GM12878 (cell line): ENCODE measurements around the gene CAT. TPM values are rescaled to one million over a fixed set of nuclear protein-coding genes. Genes with fewer than 3 reads are reported as not detected.

Experiments used
- ATAC-seq: fragments of 200-7000 bp; cut with Tn5 transposase; 3 replicates; pipeline ENCODE4 v1.9.1; 2020; ENCODE audit warnings: mild to moderate bottlenecking, moderate library complexity
- BruUV-seq: library from RNA; stranded (reverse); fragments of 400-500 nt; replicated peaks from 2 replicates; lab custom pipeline; 2021; lab: Mats Ljungman, UMichigan
- CTCF ChIA-PET: fragments of 300-600 bp; sonication (Branson Sonifier 250); formaldehyde crosslinking; extraction: SDS; loops from one replicate; lab custom pipeline; 2021; ENCODE audit warnings: inconsistent platforms; lab: Yijun Ruan, JAX
- POLR2A ChIA-PET: fragments of 350-600 bp; formaldehyde crosslinking; extraction: SDS; loops from one replicate; lab custom pipeline; 2021; ENCODE audit warnings: inconsistent platforms; lab: Charles Lee
- RAD21 ChIA-PET: fragments of 300-600 bp; sonication (Branson Sonifier 250); formaldehyde crosslinking; loops from one replicate; lab custom pipeline; 2023; ENCODE audit warnings: antibody characterized with exemption; ENCODE audit not compliant: unreplicated experiment; lab: Charles Lee
- SMC1A ChIA-PET: fragments of 300-600 bp; sonication (Branson Sonifier 250); formaldehyde crosslinking; loops from one replicate; lab custom pipeline; 2023; ENCODE audit not compliant: unreplicated experiment, uncharacterized antibody; lab: Charles Lee
- DNase-seq: peaks from one replicate; pipeline ENCODE4 v3.0.0-alpha.2; 2011; ENCODE audit warnings: low read depth, low spot score
- FAIRE-seq: peaks from 3 replicates; lab custom pipeline; 2011; peaks lifted over from hg19 to GRCh38; lab: Jason Lieb, UNC
- H2AFZ ChIP-seq: 2 replicates; pipeline ENCODE4 v1.6.0; 2011; ENCODE audit warnings: low read depth, low read length, control low read depth; ENCODE audit not compliant: control insufficient read depth
- H3K27ac ChIP-seq: 2 replicates; pipeline ENCODE4 v1.5.1; 2011; ENCODE audit warnings: control low read depth; ENCODE audit not compliant: control insufficient read depth, insufficient read depth
- H3K27me3 ChIP-seq, 2 experiments: replicated peaks in 1 of 2; 2 replicates each; pipeline versions ENCODE4 v1.6.0 to v1.6.1; 2011; ENCODE audit warnings: low read length in 1 of 2; ENCODE audit not compliant: control insufficient read depth in 2 of 2, insufficient read depth in 2 of 2
- H3K36me3 ChIP-seq, 2 experiments: 2 replicates each; pipeline ENCODE4 v1.5.1; 2011; ENCODE audit warnings: low read length in 1 of 2; ENCODE audit not compliant: control insufficient read depth in 2 of 2, insufficient read depth in 2 of 2
- H3K4me1 ChIP-seq: 2 replicates; pipeline ENCODE4 v1.6.1; 2011; ENCODE audit warnings: mild to moderate bottlenecking, low read length, moderate library complexity, mixed read lengths; ENCODE audit not compliant: control insufficient read depth, insufficient read depth
- H3K4me2 ChIP-seq: 2 replicates; pipeline ENCODE4 v1.6.0; 2011; ENCODE audit warnings: control low read depth; ENCODE audit not compliant: control insufficient read depth, insufficient read depth
- H3K4me3 ChIP-seq: fragments of 200-600 bp; sonication (generic); 2 replicates; pipeline ENCODE4 v1.5.1; 2016
- H3K79me2 ChIP-seq: 2 replicates; pipeline ENCODE4 v1.6.0; 2011; ENCODE audit warnings: low read length; ENCODE audit not compliant: control insufficient read depth, insufficient read depth
- H3K9ac ChIP-seq: 2 replicates; pipeline ENCODE4 v1.8.0; 2011; ENCODE audit warnings: low read length, control low read depth, mixed read lengths; ENCODE audit not compliant: control insufficient read depth, insufficient read depth
- H3K9me3 ChIP-seq: replicated peaks from 3 replicates; pipeline ENCODE4 v1.5.1; 2011; ENCODE audit warnings: mild to moderate bottlenecking, low read length; ENCODE audit not compliant: control insufficient read depth, insufficient read depth
- H4K20me1 ChIP-seq: 2 replicates; pipeline ENCODE4 v1.6.0; 2011; ENCODE audit not compliant: control insufficient read depth, insufficient read depth
- BHLHE40 ChIP-seq, 2 experiments: fragments of 450-650 bp in 1 of 2; IDR thresholded peaks; 2 replicates each; pipeline ENCODE4 v1.6.1; 2011 to 2017; ENCODE audit warnings: low read depth in 2 of 2, borderline replicate concordance in 1 of 2, improper control_type of control experiment in 1 of 2, low read length in 1 of 2, mild to moderate bottlenecking in 1 of 2
- NFIC ChIP-seq: IDR thresholded peaks from 2 replicates; pipeline ENCODE4 v1.6.1; 2012; ENCODE audit warnings: low read depth, mild to moderate bottlenecking, inconsistent platforms, low read length, moderate library complexity
- PAX5 ChIP-seq: IDR thresholded peaks from 2 replicates; pipeline ENCODE4 v1.6.1; 2011; ENCODE audit warnings: low read depth, low read length, borderline replicate concordance
- RUNX3 ChIP-seq: IDR thresholded peaks from 2 replicates; pipeline ENCODE4 v1.6.1; 2012; ENCODE audit warnings: low read length, inconsistent platforms
- SREBF1 ChIP-seq: IDR thresholded peaks from 2 replicates; pipeline ENCODE4 v1.6.1; 2012; ENCODE audit warnings: mild to moderate bottlenecking, low read length
- TBL1XR1 ChIP-seq: IDR thresholded peaks from 2 replicates; pipeline ENCODE4 v1.6.1; 2012; ENCODE audit warnings: low read depth, low read length, improper control_type of control experiment
- WGBS: methylation state at CpG from one replicate; pipeline ENCODE4 v1.1.6; 2016; ENCODE audit warnings: low lambda C conversion rate; ENCODE audit not compliant: insufficient replicate concordance, insufficient coverage; ENCODE audit errors: missing lambda C conversion rate; 5-methylcytosine and 5-hydroxymethylcytosine counted together
- in situ Hi-C: fragments of 300-500 bp; cut with MboI; formaldehyde crosslinking; loops from 9 replicates; pipeline ENCODE4 v1.14.3; 2018; ENCODE audit warnings: mixed read lengths
- intact Hi-C: fragments of 100-400 bp; cut with micrococcal nuclease; formaldehyde crosslinking; loops from one replicate; pipeline ENCODE4 v1.14.2; 2022; ENCODE audit not compliant: unreplicated experiment
- polyA plus RNA-seq, 11 experiments: library from polyadenylated mRNA; depleted of rRNA in 4 of 11; unstranded in 6 of 11; stranded (reverse) in 5 of 11; fragments of >200 nt; fragmentation: Nextera tagmentation in 4 of 11; fragmentation: Illumina TruSeq in 1 of 11; extraction: Ambion mirVana in 4 of 11; extraction: Trizol in 1 of 11; gene quantifications; 1 replicate in 1 of 11; 2 replicates in 10 of 11; pipeline versions ENCODE4 v1.2.1 to v1.2.3, GENCODE V29; 2011 to 2016; ENCODE audit warnings: inconsistent platforms in 2 of 11, missing spikeins in 2 of 11, low read depth in 1 of 11
- total RNA-seq, 4 experiments: library from RNA; depleted of rRNA in 3 of 4; stranded (reverse); fragments of >200 nt in 3 of 4; fragmentation: Illumina TruSeq in 1 of 4; extraction: Trizol in 1 of 4; gene quantifications; 2 replicates each; pipeline versions ENCODE4 v1.2.1 to v1.2.3, GENCODE V29; 2013 to 2021
- TF ChIP-seq, protein P1 (sequence below): fragments of 450-650 bp; IDR thresholded peaks from 2 replicates; pipeline ENCODE4 v1.6.1; 2017; ENCODE audit warnings: mild to moderate bottlenecking, low read depth, inconsistent platforms; ENCODE audit not compliant: poor library complexity, severe bottlenecking

Gene CAT
- total and polyA plus RNA-seq, 10 of the 15 experiments (the other 5 are each of a cell fraction or from before 2014, with no cell fraction given): 22.4 to 71.3 (median 33.6) TPM

DNA sequence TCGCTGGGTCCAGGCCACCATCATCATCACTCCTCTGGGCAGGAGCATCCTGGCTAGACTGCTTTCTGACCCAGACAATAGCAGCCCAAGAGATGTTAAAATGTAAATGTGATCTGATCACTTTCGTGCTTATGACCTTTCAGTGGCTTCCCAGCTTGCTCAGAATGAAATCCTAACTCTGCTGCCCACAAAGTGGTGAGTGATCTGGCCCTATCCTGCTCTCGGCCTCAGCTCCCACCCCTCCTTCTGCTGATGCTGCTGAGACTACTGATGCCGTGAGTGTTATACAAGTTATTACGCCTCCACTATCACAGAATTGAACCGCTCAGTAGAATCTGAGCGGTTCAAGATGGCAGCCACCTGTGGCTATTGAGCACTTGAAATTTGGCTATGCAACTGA lies 48.7 kb downstream of the CAT start:
- DNase-seq (no peak), FAIRE-seq (no peak), ATAC-seq (peak; percentile 58)
- ChIA-PET SMC1A (interaction anchor here (2.3 to 4.6 kb wide), 2 partner anchors 11 to 124 kb away, joined by 5 to 17 read pairs; no protein-coding TSS in a partner anchor), RAD21 (no interaction called here), POLR2A (no interaction called here), CTCF (interaction anchor here (1.9 to 10.5 kb wide), 2 partner anchors 19 to 123 kb away, joined by 6 to 177 read pairs; no protein-coding TSS in a partner anchor)
- peaks cover 4% of the 10 kb centered on the region; the same call in 1 of the 2 replicates for H3K4me1 ChIP-seq
- H3K79me2 ChIP-seq: no peaks in the 10 kb centered on the region
- H3K27me3 ChIP-seq: no peaks in the 10 kb centered on the region; a peak in 1 of 4 replicates
- no peaks in the 10 kb centered on the region for H3K36me3 ChIP-seq
- H3K27ac ChIP-seq: no peak overlapping the region
- no peak overlapping the region for H3K4me3 ChIP-seq
- intact Hi-C loops: no loop called here
- H3K9me3 ChIP-seq: no peaks in the 10 kb centered on the region
- no peak overlapping the region for H3K4me2 ChIP-seq
- H2AFZ ChIP-seq: no peak overlapping the region
- TF ChIP-seq RUNX3 (peak; percentile 61), PAX5 (peak; percentile 37; the same call in 1 of the 2 replicates), TBL1XR1 (no peak)
- no peaks in the 10 kb centered on the region for H4K20me1 ChIP-seq
- in situ Hi-C loops: loop anchor here (25.0 kb wide), 1 partner anchor 325 kb away; no protein-coding TSS in a partner anchor
- H3K9ac ChIP-seq: no peak overlapping the region
- BruUV-seq: no TSS peak
- 39% methylated on average over 7 of the region's 7 CpGs for WGBS

DNA sequence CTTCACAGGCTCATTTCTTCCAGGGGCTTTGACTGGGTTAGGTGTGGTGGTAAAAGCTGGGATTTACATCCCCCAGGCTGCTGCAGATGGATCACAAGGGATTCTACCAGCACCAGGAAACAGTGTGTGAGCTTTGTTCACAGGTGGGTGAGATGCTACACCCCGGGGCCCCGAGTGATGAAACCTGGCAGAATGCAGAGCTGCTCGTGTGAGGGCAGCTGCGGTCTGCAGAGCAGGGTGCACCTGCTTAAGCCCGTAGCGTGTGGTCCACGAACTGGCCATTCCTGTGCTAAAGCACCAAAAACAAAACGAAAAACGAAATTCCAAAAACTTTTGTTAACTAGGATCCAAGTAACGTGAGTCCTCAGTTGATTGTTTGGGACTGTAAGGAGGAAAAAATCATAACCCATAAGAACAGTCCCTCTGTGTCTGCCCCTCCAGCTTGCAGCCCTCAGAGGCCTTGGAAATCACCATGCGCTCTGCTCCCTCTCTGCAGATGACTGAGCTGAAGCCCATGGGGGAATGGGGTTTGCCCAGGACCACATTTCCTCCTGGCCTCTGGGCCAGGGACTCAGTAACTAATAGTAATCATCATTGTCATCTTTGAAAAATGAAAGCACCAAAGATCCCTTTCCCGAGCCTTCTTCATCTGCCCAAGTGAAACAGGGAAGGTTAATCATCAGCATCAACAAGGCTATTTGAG lies 50.3 kb downstream of the CAT start:
- Histone ChIP-seq H2AFZ (no peak overlapping the region), H3K9ac (no peak overlapping the region), H4K20me1 (no peaks in the 10 kb centered on the region), H3K27ac (no peak overlapping the region), H3K27me3 (no peaks in the 10 kb centered on the region; a peak in 1 of 4 replicates), H3K4me2 (no peak overlapping the region)
- WGBS: 1% methylated on average over 12 of the region's 12 CpGs
- FAIRE-seq: no peak
- TF ChIP-seq NFIC (0 out of 2 replicates have a peak, but pooled peaks have one; percentile 15), RUNX3 (0 out of 2 replicates have a peak, but pooled peaks have one; percentile 16), SREBF1 (no peak), BHLHE40 (IDR thresholded peaks at IDR 0.05; ENCODE audit: borderline replicate concordance in 1 of 2, low read depth in 2 of 2, low read length in 1 of 2) (0 out of 4 replicates have a peak, but pooled peaks of 1 of the 2 experiments have one; percentile 12)
- TF ChIP-seq, protein P1, sequence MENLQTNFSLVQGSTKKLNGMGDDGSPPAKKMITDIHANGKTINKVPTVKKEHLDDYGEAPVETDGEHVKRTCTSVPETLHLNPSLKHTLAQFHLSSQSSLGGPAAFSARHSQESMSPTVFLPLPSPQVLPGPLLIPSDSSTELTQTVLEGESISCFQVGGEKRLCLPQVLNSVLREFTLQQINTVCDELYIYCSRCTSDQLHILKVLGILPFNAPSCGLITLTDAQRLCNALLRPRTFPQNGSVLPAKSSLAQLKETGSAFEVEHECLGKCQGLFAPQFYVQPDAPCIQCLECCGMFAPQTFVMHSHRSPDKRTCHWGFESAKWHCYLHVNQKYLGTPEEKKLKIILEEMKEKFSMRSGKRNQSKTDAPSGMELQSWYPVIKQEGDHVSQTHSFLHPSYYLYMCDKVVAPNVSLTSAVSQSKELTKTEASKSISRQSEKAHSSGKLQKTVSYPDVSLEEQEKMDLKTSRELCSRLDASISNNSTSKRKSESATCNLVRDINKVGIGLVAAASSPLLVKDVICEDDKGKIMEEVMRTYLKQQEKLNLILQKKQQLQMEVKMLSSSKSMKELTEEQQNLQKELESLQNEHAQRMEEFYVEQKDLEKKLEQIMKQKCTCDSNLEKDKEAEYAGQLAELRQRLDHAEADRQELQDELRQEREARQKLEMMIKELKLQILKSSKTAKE: no peak
- TF ChIP-seq, all 136 proteins: peak for 3
- Histone ChIP-seq H3K4me3 (no peak overlapping the region), H3K79me2 (no peaks in the 10 kb centered on the region), H3K36me3 (no peaks in the 10 kb centered on the region), H3K9me3 (no peaks in the 10 kb centered on the region), H3K4me1 (peaks cover 4% of the 10 kb centered on the region; the same call in 1 of the 2 replicates)
- ChIA-PET SMC1A (interaction anchor here (0.9 to 4.6 kb wide), 9 partner anchors 9 to 310 kb away, joined by 3 to 17 read pairs (median 4); partner anchors contain the start of gene CAT), CTCF (interaction anchor here (0.5 to 10.5 kb wide), 9 partner anchors 9 to 632 kb away, joined by 3 to 177 read pairs (median 3); no protein-coding TSS in a partner anchor), RAD21 (interaction anchor here (0.8 to 1.4 kb wide), 4 partner anchors 20 to 492 kb away, joined by 3 to 8 read pairs (median 3); no protein-coding TSS in a partner anchor), POLR2A (no interaction called here)
- ATAC-seq: peak; percentile 70
- in situ Hi-C loops: loop anchor here (25.0 kb wide), 1 partner anchor 327 kb away; no protein-coding TSS in a partner anchor
- DNase-seq: no peak
- BruUV-seq: no TSS peak
- intact Hi-C loops: no loop called here
